Pancreas (tissue), 10 donors: ENCODE data around the gene IL31RA. TPM values are rescaled to one million over a fixed set of nuclear protein-coding genes. Genes with fewer than 3 reads are reported as not detected.

Source experiments
- ATAC-seq, 4 donors: fragments of 200-7000 bp; cut with Tn5 transposase; one replicate each; pipeline versions ENCODE4 v1.8.0 to v1.9.1; 2020; ENCODE audit warnings: mild to moderate bottlenecking in 4 of 4, moderate library complexity in 4 of 4
- DNase-seq, 6 donors: peaks; one replicate each; pipeline ENCODE4 v3.0.0-alpha.2; 2020
- FAIRE-seq: peaks from 2 replicates; lab custom pipeline; 2012; peaks lifted over from hg19 to GRCh38; lab: Jason Lieb, UNC
- H3K27ac ChIP-seq, 4 donors: fragments of 200-600 bp; sonication (generic); 1 replicate in 3 of 4; 2 replicates in 1 of 4; pipeline versions ENCODE4 v1.5.0 to v1.8.0; 2020
- H3K27me3 ChIP-seq, 4 donors: fragments of 200-600 bp; one replicate each; pipeline ENCODE4 v1.8.0; 2021
- H3K36me3 ChIP-seq, 3 donors: fragments of 200-600 bp; sonication (generic) in 1 of 3; one replicate each; pipeline versions ENCODE4 v1.5.0 to v1.8.0; 2020 to 2021
- H3K4me1 ChIP-seq, 3 donors: fragments of 200-600 bp; one replicate each; pipeline ENCODE4 v1.8.0; 2021
- H3K4me3 ChIP-seq, 4 donors: fragments of 200-600 bp; sonication (generic) in 2 of 4; one replicate each; pipeline versions ENCODE4 v1.5.0 to v1.8.0; 2020 to 2021
- H3K9me3 ChIP-seq, 4 donors: fragments of 200-600 bp; one replicate each; pipeline ENCODE4 v1.8.0; 2021
- CTCF ChIP-seq, 4 donors: fragments of 200-600 bp; sonication (generic) in 3 of 4; IDR thresholded peaks; one replicate each; pipeline versions ENCODE4 v1.5.0 to v1.8.0; 2021; ENCODE audit warnings: antibody characterized with exemption in 4 of 4
- WGBS, 2 donors: extraction: QIAGEN DNeasy Blood & Tissue Kit; methylation state at CpG; one replicate each; pipeline ENCODE4 v1.1.7; 2013; 5-methylcytosine and 5-hydroxymethylcytosine counted together
- intact Hi-C, 3 donors: fragments of 100-400 bp; cut with DNase I; formaldehyde crosslinking; loops; one replicate each; pipeline versions ENCODE4 v1.11.1 to v1.14.2; 2022
- polyA plus RNA-seq, 2 donors: library from polyadenylated mRNA; stranded (reverse); fragments of 200-250 nt; gene quantifications; one replicate each; pipeline ENCODE4 v1.2.3, GENCODE V29; 2013
- total RNA-seq, 6 donors: library from RNA; stranded (reverse); fragmentation: NEBNext Ultra II Directional in 4 of 6; extraction: Animal tissue kit (Norgen Biotek cat#: 25700) in 4 of 6; gene quantifications; one replicate each; pipeline versions ENCODE4 v1.2.1 to v1.2.4, GENCODE V29; 2021 to 2023
- donor health status: healthy with polysubstance abuse.
- donor health status: DM: no; HTN: no; CAD: no; lungs with moderate emphysema.
- donor health status: DM: no; HTN: no; CAD: no.
- donor health status: control.
- donor health status: control.
- donor health status: Bipolar disorder and iron deficiency.
- donor health status: DM: yes; HTN: yes; CAD: no.
- donor health status: DM: no; HTN: no; CAD: no.
- donor health status: DM: no; HTN: no; CAD: no.
- donor health status: DM: yes; HTN: yes; CAD: no.

IL31RA gene
- total and polyA plus RNA-seq, 8 donors: 0.07 to 0.44 (median 0.24) TPM

GRCh38 chr5:55920784-55921183, 69.6 kb downstream of the IL31RA start:
- no peaks in the 10 kb centered on the region for H3K9me3 ChIP-seq
- DNase-seq (no peak), ATAC-seq (no peak), FAIRE-seq (no peak)
- no peaks in the 10 kb centered on the region for H3K36me3 ChIP-seq
- 58 to 68% methylated on average over 5 of the region's 5 CpGs for WGBS, 2 donors
- H3K27ac ChIP-seq: no peak overlapping the region
- H3K4me3 ChIP-seq: no peak overlapping the region
- TF ChIP-seq CTCF (IDR thresholded peaks at IDR 0.05): no peak
- intact Hi-C loops: no loop called here
- no peaks in the 10 kb centered on the region for H3K4me1 ChIP-seq
- no peaks in the 10 kb centered on the region for H3K27me3 ChIP-seq

- Histone ChIP-seq H3K27ac (no peak overlapping the region), H3K36me3 (no peaks in the 10 kb centered on the region), H3K4me3 (no peak overlapping the region), H3K9me3 (no peaks in the 10 kb centered on the region), H3K4me1 (no peaks in the 10 kb centered on the region), H3K27me3 (no peaks in the 10 kb centered on the region)
- DNase-seq (no peak), FAIRE-seq (no peak), ATAC-seq (no peak)
- intact Hi-C loops: no loop called here
- whole genome bisulfite sequencing, 2 donors: 87 to 88% methylated on average over 4 of the region's 4 CpGs
- TF ChIP-seq CTCF (IDR thresholded peaks at IDR 0.05): no peak
Measured at GRCh38 chr5:55921617-55922016, 70.5 kb downstream of the IL31RA start.

- H3K36me3 ChIP-seq: no peaks in the 10 kb centered on the region
- DNase-seq (no peak), ATAC-seq (peak in 3 of 4 donors; percentile 37 to 66 (median 37)), FAIRE-seq (no peak)
- peak overlapping the region in 1 of 4 donors; percentile 55 for H3K27ac ChIP-seq
- peak overlapping the region in 1 of 4 donors; percentile 18 for H3K4me3 ChIP-seq
- H3K27me3 ChIP-seq: no peaks in the 10 kb centered on the region
- WGBS, 2 donors: 61% methylated on average over 17 of the region's 17 CpGs
- intact Hi-C loops: no loop called here
- H3K4me1 ChIP-seq: no peaks in the 10 kb centered on the region
- TF ChIP-seq CTCF (IDR thresholded peaks at IDR 0.05): no peak
- no peaks in the 10 kb centered on the region for H3K9me3 ChIP-seq
Measured at GRCh38 chr5:55923177-55923771, 72.1 kb downstream of the IL31RA start.

GRCh38 chr5:55923865-55924500, 72.8 kb downstream of the IL31RA start:
- intact Hi-C loops: no loop called here
- H3K9me3 ChIP-seq: no peaks in the 10 kb centered on the region
- H3K4me1 ChIP-seq: no peaks in the 10 kb centered on the region
- H3K36me3 ChIP-seq: no peaks in the 10 kb centered on the region
- 84 to 89% methylated on average over 9 of the region's 9 CpGs for WGBS, 2 donors
- ATAC-seq (no peak), FAIRE-seq (no peak), DNase-seq (no peak)
- H3K27me3 ChIP-seq: no peaks in the 10 kb centered on the region
- no peak overlapping the region for H3K27ac ChIP-seq
- no peak overlapping the region for H3K4me3 ChIP-seq
- no peak for TF ChIP-seq CTCF (IDR thresholded peaks at IDR 0.05)

GRCh38 chr5:55924744-55925143, 73.6 kb downstream of the IL31RA start:
- H3K4me3 ChIP-seq: no peak overlapping the region
- ATAC-seq: no peak
- intact Hi-C loops: no loop called here

More at GRCh38 chr5:55924744-55925143, 73.6 kb downstream of the IL31RA start:
- TF ChIP-seq CTCF (IDR thresholded peaks at IDR 0.05): no peak
- Histone ChIP-seq H3K4me1 (no peaks in the 10 kb centered on the region), H3K27ac (no peak overlapping the region), H3K9me3 (no peaks in the 10 kb centered on the region), H3K27me3 (no peaks in the 10 kb centered on the region), H3K36me3 (no peaks in the 10 kb centered on the region)
- DNase-seq: no peak
- no peak for FAIRE-seq
- 88 to 89% methylated on average over 11 of the region's 11 CpGs for whole genome bisulfite sequencing, 2 donors
